ENCODE results near the gene ATP2B2.

DNA sequence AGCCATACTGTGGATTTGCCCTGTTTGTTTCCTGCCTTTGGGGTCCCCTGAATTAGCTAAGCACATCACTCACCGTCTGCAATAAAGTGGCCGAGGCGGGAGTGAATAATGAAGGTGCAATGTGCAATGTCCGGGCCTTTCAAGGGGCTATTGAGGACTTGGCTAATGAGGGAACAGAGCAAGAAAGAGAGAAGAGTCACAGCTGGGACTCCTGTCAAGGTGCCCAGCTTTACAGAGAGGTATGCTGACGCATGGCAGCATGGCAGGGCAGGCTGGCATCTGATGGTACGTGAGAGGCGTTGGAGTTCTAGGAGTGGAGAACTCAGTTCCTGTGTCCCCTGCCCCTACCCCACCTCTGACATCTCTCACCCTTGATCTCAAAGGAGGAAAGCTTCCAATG is 13.8 kb upstream of the ATP2B2 start:
- TF ChIP-seq ZBTB33 (IDR thresholded peaks at IDR 0.05; ENCODE audit: extremely low read depth, insufficient replicate concordance, low read length), result no peak
- no peak for TF ChIP-seq SP1 (IDR thresholded peaks at IDR 0.05; ENCODE audit: low read depth)
- TF ChIP-seq, protein P1, sequence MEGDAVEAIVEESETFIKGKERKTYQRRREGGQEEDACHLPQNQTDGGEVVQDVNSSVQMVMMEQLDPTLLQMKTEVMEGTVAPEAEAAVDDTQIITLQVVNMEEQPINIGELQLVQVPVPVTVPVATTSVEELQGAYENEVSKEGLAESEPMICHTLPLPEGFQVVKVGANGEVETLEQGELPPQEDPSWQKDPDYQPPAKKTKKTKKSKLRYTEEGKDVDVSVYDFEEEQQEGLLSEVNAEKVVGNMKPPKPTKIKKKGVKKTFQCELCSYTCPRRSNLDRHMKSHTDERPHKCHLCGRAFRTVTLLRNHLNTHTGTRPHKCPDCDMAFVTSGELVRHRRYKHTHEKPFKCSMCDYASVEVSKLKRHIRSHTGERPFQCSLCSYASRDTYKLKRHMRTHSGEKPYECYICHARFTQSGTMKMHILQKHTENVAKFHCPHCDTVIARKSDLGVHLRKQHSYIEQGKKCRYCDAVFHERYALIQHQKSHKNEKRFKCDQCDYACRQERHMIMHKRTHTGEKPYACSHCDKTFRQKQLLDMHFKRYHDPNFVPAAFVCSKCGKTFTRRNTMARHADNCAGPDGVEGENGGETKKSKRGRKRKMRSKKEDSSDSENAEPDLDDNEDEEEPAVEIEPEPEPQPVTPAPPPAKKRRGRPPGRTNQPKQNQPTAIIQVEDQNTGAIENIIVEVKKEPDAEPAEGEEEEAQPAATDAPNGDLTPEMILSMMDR (IDR thresholded peaks at IDR 0.05 in 2 of 3, conservative IDR thresholded peaks at IDR 0.05 in 1 of 3; ENCODE audit: borderline replicate concordance in 1 of 3, insufficient read depth in 1 of 3, low read depth in 2 of 3, low read length in 2 of 3), result no peak
- TF ChIP-seq ZFX (IDR thresholded peaks at IDR 0.05), result no peak
- TF ChIP-seq EZH2phosphoT487 (IDR thresholded peaks at IDR 0.05; ENCODE audit: borderline replicate concordance), result no peak
- no peak for TF ChIP-seq FOSL1 (IDR thresholded peaks at IDR 0.05; ENCODE audit: low read depth)

Measured in HCT116 (cell line).